OCI-LY7 (cell line): ENCODE results near the gene ANKRD53.

ENCODE experiments used
- EZH2phosphoT487 ChIP-seq: fragments of 200-600 bp; sonication (generic); IDR thresholded peaks from 2 replicates; pipeline ENCODE4 v1.6.1; 2018; ENCODE audit warnings: low read depth, borderline replicate concordance, mild to moderate bottlenecking, mixed run types, antibody characterized with exemption, low read length, moderate library complexity, mixed read lengths
- TF ChIP-seq, protein P1 (sequence below): fragments of 200-600 bp; sonication (generic); conservative IDR thresholded peaks from 2 replicates; pipeline ENCODE4 v1.5.1; 2014; ENCODE audit warnings: mild to moderate bottlenecking, antibody characterized with exemption, low read length, moderate library complexity, mixed read lengths

GRCh38 chr2:71008342-71008741 is 29.9 kb downstream of the ANKRD53 start:
- TF ChIP-seq, protein P1, sequence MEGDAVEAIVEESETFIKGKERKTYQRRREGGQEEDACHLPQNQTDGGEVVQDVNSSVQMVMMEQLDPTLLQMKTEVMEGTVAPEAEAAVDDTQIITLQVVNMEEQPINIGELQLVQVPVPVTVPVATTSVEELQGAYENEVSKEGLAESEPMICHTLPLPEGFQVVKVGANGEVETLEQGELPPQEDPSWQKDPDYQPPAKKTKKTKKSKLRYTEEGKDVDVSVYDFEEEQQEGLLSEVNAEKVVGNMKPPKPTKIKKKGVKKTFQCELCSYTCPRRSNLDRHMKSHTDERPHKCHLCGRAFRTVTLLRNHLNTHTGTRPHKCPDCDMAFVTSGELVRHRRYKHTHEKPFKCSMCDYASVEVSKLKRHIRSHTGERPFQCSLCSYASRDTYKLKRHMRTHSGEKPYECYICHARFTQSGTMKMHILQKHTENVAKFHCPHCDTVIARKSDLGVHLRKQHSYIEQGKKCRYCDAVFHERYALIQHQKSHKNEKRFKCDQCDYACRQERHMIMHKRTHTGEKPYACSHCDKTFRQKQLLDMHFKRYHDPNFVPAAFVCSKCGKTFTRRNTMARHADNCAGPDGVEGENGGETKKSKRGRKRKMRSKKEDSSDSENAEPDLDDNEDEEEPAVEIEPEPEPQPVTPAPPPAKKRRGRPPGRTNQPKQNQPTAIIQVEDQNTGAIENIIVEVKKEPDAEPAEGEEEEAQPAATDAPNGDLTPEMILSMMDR, result no peak
- no peak for TF ChIP-seq EZH2phosphoT487
